Lung (tissue), 12 donors: ENCODE results near the gene UNC45A. TPM values are rescaled to one million over a fixed set of nuclear protein-coding genes. Genes with fewer than 3 reads are reported as not detected.
A peak's percentile ranks its signal among the peaks of the same experiment; 100 is the strongest.

Source experiments
- ATAC-seq: fragments of 200-7000 bp; cut with Tn5 transposase; one replicate; pipeline ENCODE4 v1.9.1; 2020; ENCODE audit warnings: moderate number of reproducible peaks; ENCODE audit not compliant: insufficient read depth, low FRiP score
- DNase-seq, 3 donors: peaks; one replicate each; pipeline ENCODE4 v3.0.0-alpha.2; 2013 to 2017
- H3K27ac ChIP-seq, 2 donors: one replicate each; pipeline ENCODE4 v1.5.1; 2013; ENCODE audit warnings: mild to moderate bottlenecking in 2 of 2, moderate library complexity in 2 of 2, control low read depth in 1 of 2, inconsistent platforms in 1 of 2, low read depth in 1 of 2, low read length in 1 of 2
- H3K27me3 ChIP-seq, 3 donors: one replicate each; pipeline ENCODE4 v1.5.1; 2013; ENCODE audit warnings: low read length in 2 of 3; ENCODE audit not compliant: control insufficient read depth in 3 of 3, insufficient read depth in 3 of 3
- H3K36me3 ChIP-seq, 4 donors: one replicate each; pipeline ENCODE4 v1.5.1; 2013; ENCODE audit warnings: low read length in 4 of 4, mild to moderate bottlenecking in 1 of 4, moderate library complexity in 1 of 4; ENCODE audit not compliant: control insufficient read depth in 4 of 4, insufficient read depth in 4 of 4
- H3K4me1 ChIP-seq, 5 donors: one replicate each; pipeline ENCODE4 v1.5.1; 2013; ENCODE audit warnings: low read length in 5 of 5, mild to moderate bottlenecking in 2 of 5, moderate library complexity in 1 of 5; ENCODE audit not compliant: control insufficient read depth in 5 of 5, insufficient read depth in 5 of 5
- H3K4me3 ChIP-seq: one replicate; pipeline ENCODE4 v1.5.1; 2013; ENCODE audit warnings: mild to moderate bottlenecking, control low read depth, moderate library complexity
- H3K9ac ChIP-seq, 2 donors: one replicate each; pipeline ENCODE4 v1.5.1; 2013; ENCODE audit warnings: low read length in 2 of 2, control low read depth in 1 of 2; ENCODE audit not compliant: insufficient read depth in 1 of 2
- H3K9me3 ChIP-seq, 4 donors: one replicate each; pipeline ENCODE4 v1.5.1; 2013; ENCODE audit warnings: low read length in 3 of 4, mild to moderate bottlenecking in 1 of 4, moderate library complexity in 1 of 4; ENCODE audit not compliant: control insufficient read depth in 4 of 4, insufficient read depth in 3 of 4
- CTCF ChIP-seq: IDR thresholded peaks from 2 replicates; pipeline ENCODE4 v1.5.1; 2012; ENCODE audit warnings: mild to moderate bottlenecking; ENCODE audit errors: control extremely low read depth, extremely low read depth
- WGBS, 2 donors: extraction: QIAGEN DNeasy Blood & Tissue Kit; methylation state at CpG; one replicate each; pipeline ENCODE4 v1.1.7; 2013; 5-methylcytosine and 5-hydroxymethylcytosine counted together
- polyA plus RNA-seq, 2 donors: library from polyadenylated mRNA; stranded (reverse); fragments of 200-250 nt; gene quantifications; one replicate each; pipeline ENCODE4 v1.2.1, GENCODE V29; 2013
- total RNA-seq, 2 donors: library from RNA; depleted of rRNA in 1 of 2; stranded (reverse); fragments of >200 nt in 1 of 2; gene quantifications; one replicate each; pipeline ENCODE4 v1.2.1, GENCODE V29; 2014 to 2021
- donor health status: control.
- donor health status: control.
- donor health status: Bipolar disorder and iron deficiency.
- donor health status: healthy.
- donor health status: DM: yes; HTN: yes; CAD: no.

The UNC45A gene
- total and polyA plus RNA-seq, 4 donors: 34.4 to 59.6 (median 53.3) TPM

DNA sequence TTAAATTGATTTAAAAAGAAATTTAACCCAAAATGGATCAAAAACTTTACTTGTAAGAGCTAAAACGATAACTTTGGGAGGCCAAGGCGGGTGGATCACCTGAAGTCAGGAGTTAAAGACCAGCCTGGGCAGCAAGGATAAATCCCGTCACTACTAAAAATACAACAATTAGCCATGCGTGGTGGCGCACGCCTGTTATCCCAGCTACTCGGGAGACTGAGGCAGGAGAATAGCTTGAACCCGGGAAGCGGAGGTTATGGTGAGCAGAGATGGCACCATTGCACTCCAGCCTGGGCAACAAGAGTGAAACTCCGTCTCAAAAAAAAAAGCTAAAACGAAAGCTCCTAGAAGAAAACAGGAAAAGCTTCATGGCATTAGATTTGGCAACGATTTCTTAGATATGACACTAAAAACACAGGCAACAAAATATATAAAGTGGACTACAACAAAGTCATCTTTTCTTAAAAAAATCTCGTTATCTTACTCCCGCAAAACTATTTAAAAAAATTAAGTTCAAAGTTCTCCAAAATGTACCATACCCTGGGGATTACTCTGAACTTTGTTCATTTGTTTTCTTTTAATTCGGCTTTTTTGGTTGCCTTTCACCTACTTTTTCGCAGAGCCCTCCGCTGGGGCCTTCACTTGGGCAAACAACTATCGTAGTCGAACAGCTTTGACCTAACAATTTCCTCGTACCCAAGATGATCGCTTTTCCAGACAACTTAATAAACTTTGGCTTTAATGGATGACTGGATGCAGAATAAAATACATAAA lies 5.7 kb upstream of the UNC45A start:
- no peak for TF ChIP-seq CTCF
- H3K9ac ChIP-seq: peak overlapping the region; percentile 50 to 63
- peaks cover 0 to 18% (median 7%) of the 10 kb centered on the region in 5 donors for H3K4me1 ChIP-seq
- no peak for DNase-seq
- 48 to 52% methylated on average over 21 of the region's 21 CpGs for WGBS, 2 donors
- peak overlapping the region; percentile 73 for H3K4me3 ChIP-seq
- no peaks in the 10 kb centered on the region for H3K36me3 ChIP-seq
- ATAC-seq: no peak
- peaks cover 0 to 2% (median 0%) of the 10 kb centered on the region in 4 donors for H3K9me3 ChIP-seq
- H3K27me3 ChIP-seq: no peaks in the 10 kb centered on the region
- peak overlapping the region; percentile 99 for H3K27ac ChIP-seq

- peaks cover 0 to 2% (median 0%) of the 10 kb centered on the region in 4 donors for H3K9me3 ChIP-seq
- 65 to 69% methylated on average over 15 of the region's 15 CpGs for WGBS, 2 donors
- DNase-seq (peak in 1 of 3 donors; percentile 31), ATAC-seq (no peak)
- peak overlapping the region in 1 of 2 donors; percentile 9 for H3K9ac ChIP-seq
- H3K27ac ChIP-seq: peak overlapping the region; percentile 99
- peaks cover 0 to 23% (median 9%) of the 10 kb centered on the region in 5 donors for H3K4me1 ChIP-seq
- H3K27me3 ChIP-seq: no peaks in the 10 kb centered on the region
- no peak overlapping the region for H3K4me3 ChIP-seq
- no peaks in the 10 kb centered on the region for H3K36me3 ChIP-seq
- no peak for TF ChIP-seq CTCF
Observed at GRCh38 chr15:90930861-90931574, 4.1 kb upstream of the UNC45A start.

- peaks cover 0 to 27% (median 14%) of the 10 kb centered on the region in 5 donors for H3K4me1 ChIP-seq
- no peak for ATAC-seq
- H3K9me3 ChIP-seq: peaks cover 0 to 2% (median 0%) of the 10 kb centered on the region in 4 donors
- peak overlapping the region in 1 of 2 donors; percentile 91 for H3K9ac ChIP-seq
- peak overlapping the region; percentile 73 to 99 for H3K27ac ChIP-seq
- H3K36me3 ChIP-seq: peaks cover 0 to under 1% (median under 1%) of the 10 kb centered on the region in 4 donors
- H3K4me3 ChIP-seq: no peak overlapping the region
- WGBS, 2 donors: 18 to 23% methylated on average over 6 of the region's 6 CpGs
- no peak for TF ChIP-seq CTCF
- no peak for DNase-seq
- H3K27me3 ChIP-seq: no peaks in the 10 kb centered on the region
Observed at GRCh38 chr15:90931575-90931827, 3.6 kb upstream of the UNC45A start.
